ENCODE measurements around the gene PAQR6.

PAQR6 gene

DNA sequence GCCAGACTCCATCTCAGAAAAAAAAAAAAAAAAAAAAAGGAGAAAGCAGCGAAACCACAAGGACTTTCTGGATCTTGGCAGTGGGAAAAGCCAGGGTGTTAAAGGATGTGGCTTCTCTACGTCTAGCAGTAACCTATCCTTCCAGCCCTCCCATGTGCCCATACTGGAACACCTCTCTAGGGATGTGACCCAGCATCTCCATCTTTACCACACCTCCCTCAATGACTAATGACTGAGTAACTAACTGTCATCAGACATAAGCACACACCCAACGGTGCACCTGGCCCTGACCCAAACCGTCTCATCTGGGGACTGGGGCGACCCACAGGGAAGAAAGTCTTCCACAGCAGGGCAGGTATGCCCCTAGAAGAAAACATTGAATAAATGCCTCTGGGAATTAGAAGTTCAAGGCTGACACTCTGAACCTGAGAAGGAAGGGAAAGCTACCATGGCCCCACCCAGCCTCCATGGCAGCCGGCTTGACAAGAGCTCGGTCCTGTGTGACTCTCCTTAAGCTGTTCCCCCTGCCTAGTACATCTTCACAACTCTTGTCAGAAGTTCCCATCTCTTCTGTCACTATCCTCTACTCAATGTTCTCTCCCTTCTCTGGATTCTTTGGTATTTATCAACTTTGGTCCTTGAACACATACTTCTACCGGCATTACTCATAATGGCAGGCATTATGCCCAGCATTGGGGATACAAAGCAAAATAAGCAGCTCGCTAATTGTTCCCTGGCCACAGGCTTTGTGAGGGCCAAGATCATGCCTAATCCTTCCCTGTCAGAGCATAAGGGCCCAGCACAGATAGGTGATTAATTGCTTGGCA is 14.8 kb upstream of the PAQR6 start:
- DNase-seq (ENCODE audit: low read depth, low spot score) = no peak

DNA sequence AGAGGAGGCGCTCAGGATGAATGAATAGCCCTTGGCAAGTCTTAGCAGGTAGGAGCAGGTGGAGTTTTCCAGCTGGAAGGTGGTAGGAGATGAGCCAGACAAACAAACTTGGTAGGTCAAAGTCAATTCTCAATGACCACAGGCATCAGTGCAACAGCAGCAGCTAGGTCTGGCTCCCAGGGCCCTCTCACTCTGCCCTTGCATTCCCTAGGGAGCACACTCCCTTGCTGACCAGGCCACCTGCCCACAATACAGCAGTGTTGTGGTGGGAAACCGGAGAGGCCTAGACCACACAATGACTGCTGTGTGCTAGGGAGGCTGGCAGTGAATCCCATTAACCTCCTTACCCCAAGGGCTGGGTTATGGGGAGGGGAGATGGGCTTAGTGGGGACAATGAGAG is 13.0 kb upstream of the PAQR6 start:
- DNase-seq (ENCODE audit: low read depth, low spot score) = no peak

DNA sequence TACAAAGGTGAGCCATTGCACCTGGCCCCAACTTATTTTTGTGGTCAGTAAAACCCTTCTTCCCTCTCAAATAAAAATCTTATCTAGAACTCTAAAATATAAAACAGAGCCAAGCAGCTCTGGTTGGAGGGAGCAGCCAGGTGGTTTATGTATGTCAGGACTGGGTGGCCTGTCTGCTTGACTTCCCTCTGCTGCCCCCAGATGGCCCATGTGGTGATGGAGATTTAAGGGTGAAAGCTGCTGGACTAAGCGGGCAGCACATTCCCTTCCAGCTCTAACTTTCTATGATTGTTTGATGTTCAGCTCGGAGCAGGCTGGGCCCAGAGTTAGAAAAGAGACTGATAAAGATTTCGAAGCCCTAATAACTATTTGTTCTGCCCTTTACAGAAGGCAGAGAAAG is 11.9 kb upstream of the PAQR6 start:
- no peak for DNase-seq (ENCODE audit: low read depth, low spot score)

DNA sequence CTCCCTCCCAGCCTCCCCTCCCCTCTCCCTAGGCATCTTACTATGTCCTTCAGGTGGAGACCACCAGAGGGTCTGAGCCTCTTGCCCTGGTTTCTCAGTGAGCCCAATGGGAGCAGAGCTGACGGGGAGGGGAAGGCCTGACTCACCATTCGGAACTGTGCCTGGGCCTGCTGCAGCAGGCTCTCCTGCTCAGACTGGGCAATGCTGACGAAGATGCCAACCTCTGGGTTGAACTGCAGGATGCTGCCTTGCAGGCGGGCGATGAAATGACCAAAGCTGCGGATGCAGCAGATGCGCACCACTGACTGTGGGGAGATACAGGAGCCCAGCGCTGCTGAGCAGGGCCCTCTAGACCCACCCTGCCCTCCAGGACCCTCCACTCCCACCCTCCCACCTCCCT is 11.0 kb upstream of the PAQR6 start:
- no peak for DNase-seq (ENCODE audit: low read depth, low spot score)

DNA sequence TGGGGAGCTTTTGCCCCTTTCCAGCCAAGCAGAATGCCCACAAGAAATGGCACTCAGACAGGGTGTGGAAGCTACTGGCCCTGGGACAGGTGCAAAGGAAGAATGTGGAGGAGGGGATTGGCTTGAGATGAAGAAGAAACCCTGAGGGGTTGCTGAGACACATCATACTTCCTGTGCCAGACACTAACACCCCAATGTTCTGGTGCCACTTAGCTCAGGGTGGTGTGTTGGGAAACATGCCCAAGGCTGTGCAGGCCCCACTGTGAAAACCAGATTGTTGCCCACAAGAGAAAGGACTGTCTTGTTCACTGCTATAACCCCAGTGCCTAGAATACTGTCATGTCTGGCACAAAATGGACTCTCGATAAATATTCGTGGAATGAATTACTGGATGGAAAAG is 9.9 kb upstream of the PAQR6 start:
- DNase-seq (ENCODE audit: low read depth, low spot score) = no peak

DNA sequence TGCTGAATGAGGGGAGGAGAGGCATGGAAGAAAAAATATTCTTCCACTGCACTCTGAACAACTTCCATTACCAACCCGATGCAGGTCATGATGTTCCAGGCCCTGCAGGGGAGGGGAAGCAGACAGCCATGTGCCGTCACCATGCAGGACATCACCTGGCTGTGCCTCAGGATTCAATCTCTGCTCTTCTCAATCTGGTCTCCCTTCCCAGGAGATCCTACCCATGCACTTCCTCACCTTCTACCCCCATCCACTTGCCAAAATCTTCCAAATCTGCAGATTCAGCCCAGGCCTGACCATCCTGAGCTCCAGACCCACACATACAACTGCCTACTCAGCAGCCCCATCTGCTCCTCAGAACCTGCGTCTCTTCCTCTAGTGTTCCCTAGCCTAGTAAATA is 5.8 kb upstream of the PAQR6 start:
- no peak for DNase-seq (ENCODE audit: low read depth, low spot score)

DNA sequence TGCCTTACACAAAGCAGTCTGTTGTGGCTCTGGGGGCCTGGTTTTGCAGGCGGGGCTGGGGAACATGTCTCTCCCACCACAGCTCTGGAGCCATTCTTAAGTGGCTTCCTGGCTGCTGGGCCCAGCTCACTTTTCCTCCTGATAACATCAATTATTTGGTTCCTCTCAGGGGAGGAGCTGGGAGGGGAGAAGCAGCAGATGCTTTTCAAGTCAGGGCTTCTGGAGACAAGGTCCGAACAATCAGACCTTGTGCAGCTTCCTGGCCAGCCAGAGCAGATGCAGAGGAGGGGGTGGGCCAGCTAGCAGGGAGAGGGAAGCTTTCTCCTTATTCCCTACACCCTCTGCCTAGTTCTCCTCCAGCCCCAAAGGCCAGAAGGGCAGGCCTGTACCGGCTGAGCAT is 3.7 kb upstream of the PAQR6 start:
- no peak for DNase-seq (ENCODE audit: low read depth, low spot score)

DNA sequence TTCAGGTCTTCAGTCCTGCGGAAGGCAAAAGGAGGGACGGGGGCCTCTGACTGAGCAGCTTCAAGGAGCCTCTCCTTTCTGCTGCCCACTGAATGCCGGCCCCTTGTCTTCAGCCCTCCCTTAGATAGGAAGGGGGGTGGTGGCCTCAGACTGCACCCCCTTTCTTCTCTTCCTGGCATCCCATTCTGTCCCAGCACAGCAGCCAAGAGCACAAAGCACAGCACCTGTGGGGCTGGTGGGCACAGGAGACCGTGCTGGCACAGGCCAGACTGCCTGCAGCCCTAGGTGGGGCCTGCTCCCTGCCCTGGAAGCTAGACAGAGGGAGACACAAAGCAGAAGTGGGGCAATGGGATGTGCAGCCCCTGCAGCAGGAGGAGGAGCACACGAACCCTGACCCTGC is 1.7 kb upstream of the PAQR6 start:
- DNase-seq (ENCODE audit: low read depth, low spot score) = no peak

DNA sequence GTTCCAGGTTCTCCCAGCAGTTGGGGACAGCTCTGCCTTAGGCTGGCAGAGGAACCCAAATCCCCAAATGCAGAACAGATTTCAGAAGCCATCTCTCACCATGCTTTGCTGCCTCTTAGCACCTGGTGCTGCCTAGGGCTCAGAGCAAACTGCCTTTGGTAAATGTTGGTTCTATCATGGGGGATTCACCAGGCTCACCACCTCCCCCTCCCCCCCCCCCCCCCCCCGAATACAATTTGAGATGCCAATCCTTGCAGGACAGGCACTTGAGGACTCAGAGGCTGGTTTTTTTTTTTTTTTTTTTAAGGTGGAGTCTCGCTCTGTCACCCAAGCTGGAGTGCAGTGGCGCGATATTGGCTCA is 447 bp upstream of the PAQR6 start:
- DNase-seq (ENCODE audit: low read depth, low spot score) = no peak

DNA sequence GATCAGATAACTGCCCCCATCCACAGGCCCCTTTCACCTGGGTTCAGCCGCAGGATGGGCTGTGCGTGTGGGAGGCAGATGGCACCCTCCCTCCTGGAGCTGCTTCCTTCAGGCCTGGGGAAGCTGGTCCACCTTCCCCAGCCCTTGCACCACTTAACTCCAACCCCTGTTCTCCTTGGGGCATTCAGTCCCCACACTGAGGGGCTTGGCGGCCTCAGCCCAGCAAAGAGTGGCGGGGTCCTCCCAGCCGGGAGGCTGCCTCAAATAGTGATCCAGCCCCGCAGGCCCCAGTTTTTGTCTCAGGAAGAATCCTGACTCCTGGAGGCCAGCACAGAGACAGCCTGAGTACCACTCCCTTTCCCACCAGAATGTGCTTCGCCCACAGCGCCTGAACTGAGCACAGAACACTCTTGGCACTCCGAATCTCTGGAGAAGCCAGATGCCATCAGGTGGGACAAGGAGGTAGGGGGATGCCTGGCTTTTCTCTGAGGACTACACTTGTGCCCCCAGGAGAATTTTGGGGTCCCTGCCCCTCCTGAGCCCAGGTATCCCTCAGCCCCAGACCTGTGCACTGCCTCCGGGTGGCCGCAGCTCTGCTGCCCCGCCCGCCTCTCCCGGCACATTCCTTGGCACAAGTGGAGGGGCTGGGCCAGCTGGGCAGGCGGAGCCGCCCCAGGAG is 936 bp downstream of the PAQR6 start:
- DNase-seq (ENCODE audit: low read depth, low spot score) = no peak

DNA sequence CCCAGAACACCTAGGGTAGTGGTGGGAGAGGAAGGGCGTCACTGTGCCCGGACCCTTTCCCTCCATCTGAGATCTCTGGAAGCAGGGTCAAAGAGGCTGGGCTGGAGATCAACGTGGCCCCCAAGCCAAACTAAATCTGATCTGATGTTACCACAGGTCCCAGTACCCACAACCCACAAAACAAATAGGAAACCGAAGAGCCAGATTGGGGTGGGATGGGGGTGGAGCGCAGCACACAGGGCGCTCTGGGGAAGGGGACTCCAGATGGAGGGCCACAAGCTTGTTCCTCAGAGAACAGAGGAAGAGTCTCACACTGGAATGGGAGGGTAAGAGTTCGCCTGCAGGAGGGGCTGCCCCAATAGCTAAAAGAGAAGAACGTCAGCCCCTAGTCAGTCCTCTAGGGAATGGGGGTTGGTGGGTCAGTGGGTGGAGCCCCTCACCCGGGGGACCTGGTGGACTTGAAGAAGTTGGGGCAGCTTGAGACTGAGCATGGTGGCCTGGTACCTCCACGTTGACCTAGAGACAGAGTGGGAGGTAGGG is 1.5 kb downstream of the PAQR6 start:
- no peak for DNase-seq (ENCODE audit: low read depth, low spot score)

DNA sequence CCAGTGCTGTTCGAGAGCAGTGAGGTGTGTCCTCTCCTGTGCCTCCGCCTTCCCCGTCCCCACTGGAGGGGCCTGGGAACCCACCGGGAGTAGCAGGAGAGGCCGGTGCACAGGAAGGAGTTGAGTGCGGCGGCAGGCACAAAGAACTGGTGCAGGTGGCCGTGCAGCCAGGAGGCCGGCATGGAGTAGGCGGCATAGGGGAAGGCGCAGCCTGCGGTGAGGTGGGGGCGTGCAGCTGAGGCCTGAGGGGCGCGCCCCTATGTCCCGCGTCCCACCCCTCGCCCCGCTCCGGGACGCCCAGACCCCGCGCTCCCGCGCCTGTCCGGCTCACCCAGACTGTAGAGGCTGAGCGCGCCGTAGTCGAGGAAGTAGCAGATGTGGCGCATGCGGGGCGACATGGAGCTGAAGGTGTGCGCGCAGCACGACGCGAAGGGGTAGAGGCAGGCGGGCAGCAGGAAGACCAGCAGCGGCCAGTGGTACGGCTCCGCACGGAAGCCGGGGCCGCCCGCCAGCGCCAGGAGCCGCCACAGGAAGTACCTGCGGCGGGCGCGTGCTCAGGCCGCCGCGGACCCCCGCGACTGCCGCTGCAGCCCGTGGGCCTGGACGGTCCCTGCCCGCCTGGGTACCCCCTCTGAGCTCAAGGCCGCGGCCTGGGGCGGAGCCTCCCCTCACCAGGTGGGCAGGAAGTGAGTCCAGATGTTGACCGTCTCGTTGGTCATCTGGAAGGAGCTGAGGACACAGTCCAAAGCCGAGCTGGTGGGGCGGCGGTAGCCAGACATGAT is 2.2 kb downstream of the PAQR6 start:
- no peak for DNase-seq (ENCODE audit: low read depth, low spot score)

DNA sequence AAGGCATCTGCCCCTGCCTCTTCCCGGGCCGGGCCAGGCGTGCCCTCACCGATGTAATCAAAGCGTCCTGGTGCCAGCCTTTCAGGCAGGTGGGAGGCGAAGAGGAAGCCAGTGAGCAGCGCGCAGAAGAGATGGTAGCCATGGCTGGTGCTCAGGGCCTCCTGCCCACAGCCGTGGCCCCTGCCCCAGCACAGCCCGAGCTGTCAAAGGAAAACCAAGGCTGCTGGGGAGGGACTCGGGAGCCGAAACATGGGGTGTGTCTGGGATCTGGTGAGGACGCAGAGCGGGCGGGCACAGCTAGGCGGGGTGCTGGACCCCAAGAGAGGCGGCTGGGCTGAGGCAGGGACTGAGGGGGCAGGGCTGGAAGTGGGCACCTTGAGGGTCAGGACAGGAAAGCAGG is 3.1 kb downstream of the PAQR6 start:
- DNase-seq (ENCODE audit: low read depth, low spot score) = no peak

DNA sequence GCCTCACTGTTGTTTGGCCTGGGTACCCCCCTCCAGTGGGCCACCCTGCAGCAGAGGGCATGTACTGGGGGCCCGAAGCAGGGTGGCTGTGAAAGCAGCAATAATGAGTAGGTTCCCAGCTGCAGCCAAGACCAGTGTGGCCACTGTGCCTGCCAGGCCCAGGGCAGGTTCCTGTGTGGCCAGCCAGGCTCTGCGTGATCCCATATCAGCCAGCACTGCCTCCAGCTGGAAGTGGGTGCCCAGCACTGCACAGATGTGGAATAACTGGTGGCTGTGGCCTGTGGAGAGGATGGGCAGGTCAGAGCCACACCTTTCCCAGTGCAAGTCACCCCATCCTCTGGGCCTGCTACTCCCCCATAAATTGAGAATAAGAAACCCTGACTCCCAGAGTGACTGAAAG is 3.7 kb downstream of the PAQR6 start:
- DNase-seq (ENCODE audit: low read depth, low spot score) = no peak

DNA sequence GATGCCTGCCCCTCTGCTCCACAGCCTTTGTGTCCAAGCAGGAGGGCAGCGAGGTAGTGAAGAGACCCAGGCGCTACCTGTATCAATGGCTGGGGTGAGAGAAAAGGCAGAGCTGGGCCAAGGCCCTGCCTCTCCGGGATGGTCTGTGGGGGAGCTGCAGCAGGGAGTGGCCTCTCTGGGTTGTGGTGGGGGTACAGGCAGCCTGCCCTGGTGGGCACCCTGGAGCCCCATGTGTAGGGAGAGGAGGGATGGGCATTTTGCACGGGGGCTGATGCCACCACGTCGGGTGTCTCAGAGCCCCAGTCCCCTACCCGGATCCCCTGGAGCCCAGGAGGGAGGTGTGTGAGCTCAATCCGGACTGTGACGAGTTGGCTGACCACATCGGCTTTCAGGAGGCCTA is 5.1 kb downstream of the PAQR6 start:
- DNase-seq (ENCODE audit: low read depth, low spot score) = no peak

DNA sequence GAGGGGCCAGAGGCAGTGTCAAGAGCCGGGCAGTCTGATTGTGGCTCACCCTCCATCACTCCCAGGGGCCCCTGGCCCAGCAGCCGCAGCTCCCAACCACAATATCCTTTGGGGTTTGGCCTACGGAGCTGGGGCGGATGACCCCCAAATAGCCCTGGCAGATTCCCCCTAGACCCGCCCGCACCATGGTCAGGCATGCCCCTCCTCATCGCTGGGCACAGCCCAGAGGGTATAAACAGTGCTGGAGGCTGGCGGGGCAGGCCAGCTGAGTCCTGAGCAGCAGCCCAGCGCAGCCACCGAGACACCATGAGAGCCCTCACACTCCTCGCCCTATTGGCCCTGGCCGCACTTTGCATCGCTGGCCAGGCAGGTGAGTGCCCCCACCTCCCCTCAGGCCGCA is 5.9 kb downstream of the PAQR6 start, which contains the start of gene BGLAP:
Gene BGLAP, plus strand, starts transcription at position 259 of the 400 bp plus-strand sequence. Its CDS starts 48 bp downstream, at position 307.
- no peak for DNase-seq (ENCODE audit: low read depth, low spot score)

DNA sequence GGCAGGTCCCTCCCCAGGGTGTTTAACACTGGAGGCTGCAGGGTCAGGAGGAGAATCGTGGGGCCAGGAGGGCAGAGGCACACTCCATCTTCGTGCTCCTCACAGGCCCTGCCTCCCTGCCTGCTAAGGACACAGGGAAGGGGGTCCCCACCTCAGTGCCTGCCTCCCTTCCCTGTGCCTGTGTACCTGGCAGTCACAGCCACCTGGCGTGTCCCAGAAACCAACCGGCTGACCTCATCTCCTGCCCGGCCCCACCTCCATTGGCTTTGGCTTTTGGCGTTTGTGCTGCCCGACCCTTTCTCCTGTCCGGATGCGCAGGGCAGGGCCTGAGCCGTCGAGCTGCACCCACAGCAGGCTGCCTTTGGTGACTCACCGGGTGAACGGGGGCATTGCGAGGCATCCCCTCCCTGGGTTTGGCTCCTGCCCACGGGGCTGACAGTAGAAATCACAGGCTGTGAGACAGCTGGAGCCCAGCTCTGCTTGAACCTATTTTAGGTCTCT is 6.5 kb downstream of the PAQR6 start:
- DNase-seq (ENCODE audit: low read depth, low spot score) = no peak

DNA sequence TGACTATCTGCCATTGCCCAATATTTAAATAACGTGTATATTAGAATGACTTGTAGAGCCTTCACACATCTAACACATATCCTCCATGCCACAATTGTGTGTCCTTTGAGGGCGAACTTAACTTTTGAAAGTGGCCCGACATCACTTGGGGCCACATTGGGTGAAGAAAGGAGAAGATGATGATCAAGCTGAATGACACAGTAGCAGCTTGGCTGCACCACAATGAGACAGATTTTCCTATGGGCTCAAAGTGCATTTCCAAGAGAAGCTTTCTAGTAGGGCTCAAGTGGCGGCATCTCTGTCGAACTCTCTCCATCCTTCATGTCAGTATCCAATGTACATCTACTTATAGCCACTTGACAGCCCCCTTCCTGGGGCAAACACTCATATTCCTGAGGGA is 9.6 kb downstream of the PAQR6 start:
- DNase-seq (ENCODE audit: low read depth, low spot score) = no peak

DNA sequence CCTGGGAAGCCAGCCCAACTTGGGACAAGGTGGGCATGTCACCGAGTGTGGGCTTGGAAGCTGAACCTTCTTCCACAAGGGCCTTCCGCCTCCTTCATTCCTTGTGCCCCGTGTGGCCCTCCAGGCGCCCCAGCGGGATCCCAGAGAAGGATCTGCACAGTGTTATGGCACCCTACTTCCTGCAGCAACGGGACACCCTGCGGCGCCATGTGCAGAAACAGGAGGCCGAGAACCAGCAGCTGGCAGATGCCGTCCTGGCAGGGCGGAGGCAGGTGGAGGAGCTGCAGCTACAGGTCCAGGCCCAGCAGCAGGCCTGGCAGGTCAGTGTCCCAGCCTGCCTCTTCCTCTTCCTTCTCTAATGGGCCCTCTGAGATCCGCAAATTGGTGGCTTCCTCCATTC is 11.7 kb downstream of the PAQR6 start:
- DNase-seq (ENCODE audit: low read depth, low spot score) = no peak

DNA sequence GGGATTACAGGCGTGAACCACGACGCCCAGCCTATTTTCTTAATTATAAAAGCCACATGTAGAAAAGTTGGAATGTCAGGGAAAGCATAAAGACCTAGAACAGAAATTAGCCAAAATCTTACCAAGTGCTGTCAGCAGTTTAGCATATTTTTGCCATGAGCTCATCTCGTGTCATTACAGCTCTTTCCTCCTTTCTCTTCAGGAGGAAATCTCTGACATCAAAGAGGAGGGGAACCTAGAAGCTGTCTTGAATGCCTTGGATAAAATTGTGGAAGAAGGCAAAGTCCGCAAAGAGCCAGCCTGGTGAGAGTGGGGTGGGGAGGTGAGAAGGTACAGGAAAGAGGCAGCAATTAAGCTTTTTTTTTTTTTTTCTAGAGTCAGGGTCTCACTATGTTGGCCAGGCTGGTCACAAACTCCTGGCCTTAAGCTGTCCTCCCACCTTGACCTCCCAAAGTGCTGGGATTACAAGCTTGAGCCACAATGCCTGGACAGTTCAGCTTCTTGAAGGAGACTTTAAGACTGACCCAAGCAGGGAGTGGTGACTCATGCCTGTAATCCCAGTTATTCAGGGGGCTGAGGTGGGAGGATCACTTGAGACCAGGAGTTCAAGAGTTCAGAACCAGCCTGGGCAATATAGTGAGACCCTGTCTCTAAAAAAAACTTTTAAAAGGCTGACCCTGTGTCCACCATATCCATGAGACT is 14.3 kb downstream of the PAQR6 start:
- no peak for DNase-seq (ENCODE audit: low read depth, low spot score)

DNA sequence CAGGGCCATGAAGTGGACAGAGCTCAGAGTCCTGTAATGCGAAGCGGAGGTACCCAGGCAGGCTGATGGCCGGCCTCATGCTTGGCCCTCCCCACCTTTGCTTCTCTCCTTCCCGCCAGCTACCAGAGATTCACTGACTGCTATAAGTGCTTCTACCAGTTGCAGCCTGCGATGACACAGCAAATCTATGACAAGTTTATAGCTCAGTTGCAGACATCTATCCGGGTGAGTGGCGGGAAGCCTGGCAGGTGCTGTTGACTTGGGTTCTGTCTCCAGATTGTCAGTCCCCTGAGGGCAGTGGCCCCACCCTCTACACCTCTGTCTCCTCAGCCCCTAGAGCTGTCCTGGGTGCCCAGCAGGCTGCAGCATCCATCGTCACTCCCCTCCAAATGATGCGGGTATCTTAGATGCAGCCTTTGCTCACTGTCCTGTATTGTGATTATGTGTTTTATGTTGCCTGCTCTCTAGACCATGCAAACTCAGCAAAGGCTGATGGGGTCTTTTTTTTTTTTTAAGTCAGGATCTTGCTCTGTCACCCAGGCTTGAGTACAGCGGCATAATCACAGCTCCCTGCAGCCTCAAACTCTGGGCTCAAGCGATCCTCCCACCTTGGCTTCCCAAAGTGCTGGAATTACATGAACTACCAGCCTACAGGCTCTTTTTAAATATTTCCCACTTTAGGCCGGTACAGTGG is 15.5 kb downstream of the PAQR6 start:
- DNase-seq (ENCODE audit: low read depth, low spot score) = no peak
